Ovary (tissue), 9 donors: ENCODE data around the gene SCD. TPM values are rescaled to one million over a fixed set of nuclear protein-coding genes. Genes with fewer than 3 reads are reported as not detected.
A peak's percentile ranks its signal among the peaks of the same experiment; 100 is the strongest.

Source experiments
- DNase-seq, 5 donors: peaks; one replicate each; pipeline ENCODE4 v3.0.0-alpha.2; 2019 to 2020
- H3K27ac ChIP-seq, 2 donors: fragments of 200-600 bp; one replicate each; pipeline versions ENCODE4 v1.5.1 to v1.8.0; 2019 to 2022
- H3K27me3 ChIP-seq: fragments of 200-600 bp; one replicate; pipeline ENCODE4 v1.8.0; 2022
- H3K36me3 ChIP-seq: fragments of 200-600 bp; sonication (generic); one replicate; pipeline ENCODE4 v1.5.1; 2019
- H3K4me1 ChIP-seq: one replicate; pipeline ENCODE4 v1.8.1; 2013; ENCODE audit warnings: mild to moderate bottlenecking, moderate library complexity; ENCODE audit not compliant: insufficient read depth
- H3K4me3 ChIP-seq: fragments of 200-600 bp; sonication (generic); one replicate; pipeline ENCODE4 v1.5.1; 2017
- H3K9me3 ChIP-seq, 2 donors: fragments of 200-600 bp in 1 of 2; sonication (generic) in 1 of 2; one replicate each; pipeline versions ENCODE4 v1.5.1 to v1.8.1; 2013 to 2019; ENCODE audit warnings: mild to moderate bottlenecking in 1 of 2, moderate library complexity in 1 of 2
- CTCF ChIP-seq, 3 donors: fragments of 450-650 bp in 2 of 3; fragments of 200-600 bp in 1 of 3; IDR thresholded peaks; one replicate each; pipeline versions ENCODE4 v1.5.1 to v1.8.0; 2016 to 2022; ENCODE audit warnings: antibody characterized with exemption in 3 of 3, mild to moderate bottlenecking in 1 of 3
- EP300 ChIP-seq: sonication (generic); formaldehyde crosslinking; IDR thresholded peaks from one replicate; pipeline ENCODE4 v1.6.1; 2017; ENCODE audit warnings: antibody characterized with exemption
- POLR2A ChIP-seq: fragments of 450-650 bp; IDR thresholded peaks from one replicate; pipeline ENCODE4 v1.6.1; 2017; ENCODE audit warnings: antibody characterized with exemption, mild to moderate bottlenecking, moderate library complexity
- WGBS, 3 donors: extraction: QIAGEN DNeasy Blood & Tissue Kit in 1 of 3; methylation state at CpG; one replicate each; pipeline versions ENCODE4 v1.1.5 to v1.1.7; 2013 to 2017; 5-methylcytosine and 5-hydroxymethylcytosine counted together
- intact Hi-C, 4 donors: fragments of 100-400 bp; cut with DNase I; formaldehyde crosslinking; loops; one replicate each; pipeline versions ENCODE4 v1.11.0 to v1.15.1; 2022 to 2023
- polyA plus RNA-seq, 2 donors: library from polyadenylated mRNA; stranded (reverse); fragments of 200-250 nt in 1 of 2; fragments of 350-450 nt in 1 of 2; fragmentation: Illumina TruSeq in 1 of 2; extraction: RNeasy Lipid Tissue Mini Kit (QIAGEN cat#74804) in 1 of 2; gene quantifications; one replicate each; pipeline ENCODE4 v1.2.3, GENCODE V29; 2013 to 2014
- total RNA-seq, 7 donors: library from RNA; depleted of rRNA in 2 of 7; stranded (reverse); fragments of >200 nt in 2 of 7; fragmentation: NEBNext Ultra II Directional in 3 of 7; extraction: Animal tissue kit (Norgen Biotek cat#: 25700) in 3 of 7; gene quantifications; one replicate each; pipeline versions ENCODE4 v1.1.0 to v1.2.4, GENCODE V29; 2016 to 2023
- donor health status: DM: no; HTN: no; CAD: no; lungs with moderate emphysema.
- donor health status: DM: no; HTN: no; CAD: no.
- donor health status: Bipolar disorder and iron deficiency.
- donor health status: DM: yes; HTN: yes; CAD: no.
- donor health status: DM: no; HTN: no; CAD: no.
- donor health status: DM: yes; HTN: yes; CAD: no.

SCD gene
- total and polyA plus RNA-seq, 9 donors = 21.1 to 302 (median 72.7) TPM

- intact Hi-C loops = loop anchor here in 1 of 4 donors (5.0 kb wide), 1 partner anchor 41 kb away; no protein-coding TSS in a partner anchor
- Histone ChIP-seq H3K4me1 (no peaks in the 10 kb centered on the region), H3K36me3 (no peaks in the 10 kb centered on the region), H3K9me3 (no peaks in the 10 kb centered on the region), H3K4me3 (peak overlapping the region; percentile 52), H3K27me3 (no peaks in the 10 kb centered on the region), H3K27ac (peak overlapping the region; percentile 77 to 79)
- WGBS, 3 donors = 0 to 1% (median 0%) methylated on average over 4 to 36 of the region's 36 CpGs
- DNase-seq = peak; percentile 70 to 84 (median 82)
- TF ChIP-seq CTCF (IDR thresholded peaks at IDR 0.05) (no peak), POLR2A (no peak), EP300 (no peak)
Measured at GRCh38 chr10:100346351-100346764, 675 bp upstream of the SCD start.

GRCh38 chr10:100347568-100348195, 649 bp downstream of the SCD start:
- intact Hi-C loops = loop anchor here in 1 of 4 donors (5.0 kb wide), 1 partner anchor 40 kb away; no protein-coding TSS in a partner anchor
- H3K36me3 ChIP-seq = no peaks in the 10 kb centered on the region
- H3K9me3 ChIP-seq = no peaks in the 10 kb centered on the region
- H3K4me1 ChIP-seq = peaks cover 1% of the 10 kb centered on the region
- H3K27ac ChIP-seq = peak overlapping the region; percentile 77 to 79
- 6 to 8% (median 7%) methylated on average over 32 of the region's 32 CpGs for WGBS, 3 donors
- no peak for TF ChIP-seq CTCF (IDR thresholded peaks at IDR 0.05)
- TF ChIP-seq EP300 = no peak
- TF ChIP-seq POLR2A = no peak
- peak overlapping the region; percentile 52 for H3K4me3 ChIP-seq
- no peaks in the 10 kb centered on the region for H3K27me3 ChIP-seq
- DNase-seq = peak in 2 of 5 donors; percentile 27 to 55

GRCh38 chr10:100348389-100348927, 1.4 kb downstream of the SCD start:
- no peak for DNase-seq
- 66 to 75% (median 69%) methylated on average over 3 of the region's 3 CpGs for WGBS, 3 donors
- H3K27me3 ChIP-seq = no peaks in the 10 kb centered on the region
- no peak overlapping the region for H3K4me3 ChIP-seq
- H3K36me3 ChIP-seq = no peaks in the 10 kb centered on the region
- TF ChIP-seq CTCF (IDR thresholded peaks at IDR 0.05) = no peak
- no peak for TF ChIP-seq POLR2A
- TF ChIP-seq EP300 = no peak
- H3K27ac ChIP-seq = no peak overlapping the region
- peaks cover 1% of the 10 kb centered on the region for H3K4me1 ChIP-seq
- no peaks in the 10 kb centered on the region for H3K9me3 ChIP-seq
- intact Hi-C loops = loop anchor here in 1 of 4 donors (5.0 kb wide), 1 partner anchor 39 kb away; no protein-coding TSS in a partner anchor

GRCh38 chr10:100349087-100349486, 2.1 kb downstream of the SCD start:
- Histone ChIP-seq H3K27me3 (no peaks in the 10 kb centered on the region), H3K27ac (no peak overlapping the region), H3K36me3 (no peaks in the 10 kb centered on the region), H3K9me3 (no peaks in the 10 kb centered on the region), H3K4me1 (peaks cover 1% of the 10 kb centered on the region), H3K4me3 (no peak overlapping the region)
- no peak for DNase-seq
- intact Hi-C loops = loop anchor here in 1 of 4 donors (5.0 kb wide), 1 partner anchor 38 kb away; no protein-coding TSS in a partner anchor
- TF ChIP-seq EP300 = no peak
- TF ChIP-seq CTCF (IDR thresholded peaks at IDR 0.05) = no peak
- TF ChIP-seq POLR2A = no peak
- WGBS, 3 donors = 77 to 80% (median 78%) methylated on average over 5 of the region's 5 CpGs
